Lower leg skin (tissue), 3 donors: ENCODE measurements around the gene B9D1.

Experiments
- POLR2A ChIP-seq, 2 donors: fragments of 450-650 bp; IDR thresholded peaks; one replicate each; pipeline ENCODE4 v1.6.1; 2016 to 2017; ENCODE audit warnings: antibody characterized with exemption in 2 of 2, mild to moderate bottlenecking in 1 of 2, moderate library complexity in 1 of 2
- TF ChIP-seq, protein P1 (sequence below), 3 donors: fragments of 450-650 bp; IDR thresholded peaks; one replicate each; pipeline ENCODE4 v1.5.1; 2016; ENCODE audit warnings: antibody characterized with exemption in 3 of 3, mild to moderate bottlenecking in 3 of 3, moderate library complexity in 2 of 3

GRCh38 chr17:19398301-19399181, 36.0 kb upstream of the B9D1 start:
- TF ChIP-seq, protein P1, sequence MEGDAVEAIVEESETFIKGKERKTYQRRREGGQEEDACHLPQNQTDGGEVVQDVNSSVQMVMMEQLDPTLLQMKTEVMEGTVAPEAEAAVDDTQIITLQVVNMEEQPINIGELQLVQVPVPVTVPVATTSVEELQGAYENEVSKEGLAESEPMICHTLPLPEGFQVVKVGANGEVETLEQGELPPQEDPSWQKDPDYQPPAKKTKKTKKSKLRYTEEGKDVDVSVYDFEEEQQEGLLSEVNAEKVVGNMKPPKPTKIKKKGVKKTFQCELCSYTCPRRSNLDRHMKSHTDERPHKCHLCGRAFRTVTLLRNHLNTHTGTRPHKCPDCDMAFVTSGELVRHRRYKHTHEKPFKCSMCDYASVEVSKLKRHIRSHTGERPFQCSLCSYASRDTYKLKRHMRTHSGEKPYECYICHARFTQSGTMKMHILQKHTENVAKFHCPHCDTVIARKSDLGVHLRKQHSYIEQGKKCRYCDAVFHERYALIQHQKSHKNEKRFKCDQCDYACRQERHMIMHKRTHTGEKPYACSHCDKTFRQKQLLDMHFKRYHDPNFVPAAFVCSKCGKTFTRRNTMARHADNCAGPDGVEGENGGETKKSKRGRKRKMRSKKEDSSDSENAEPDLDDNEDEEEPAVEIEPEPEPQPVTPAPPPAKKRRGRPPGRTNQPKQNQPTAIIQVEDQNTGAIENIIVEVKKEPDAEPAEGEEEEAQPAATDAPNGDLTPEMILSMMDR (IDR thresholded peaks at IDR 0.05): no peak
- TF ChIP-seq POLR2A (IDR thresholded peaks at IDR 0.05): no peak
